ENCODE results near the gene ZCWPW1.

GRCh38 chr7:100428967-100429636 lies 599 bp upstream of the ZCWPW1 start:
- no peak; the same call in 1 of the 2 replicates for TF ChIP-seq CREB5 (CRISPR knock-in tag; IDR thresholded peaks at IDR 0.05; ENCODE audit: low read depth)
- no peak for TF ChIP-seq SNAI2 (CRISPR knock-in tag; IDR thresholded peaks at IDR 0.05)
- no peak for TF ChIP-seq ZC3H10 (CRISPR knock-in tag; IDR thresholded peaks at IDR 0.05)
- TF ChIP-seq ZNF565 (CRISPR knock-in tag; conservative IDR thresholded peaks at IDR 0.05; ENCODE audit: low read depth), result peak; percentile 71; the same call in 1 of the 2 replicates
- TF ChIP-seq PPARA (CRISPR knock-in tag; IDR thresholded peaks at IDR 0.05; ENCODE audit: borderline replicate concordance), result no peak
- TF ChIP-seq ZFP3 (CRISPR knock-in tag; IDR thresholded peaks at IDR 0.05), result no peak
- TF ChIP-seq PATZ1 (CRISPR knock-in tag; IDR thresholded peaks at IDR 0.05; ENCODE audit: borderline replicate concordance), result peak; percentile 69
- TF ChIP-seq ISL1 (CRISPR knock-in tag; IDR thresholded peaks at IDR 0.05), result no peak
- no peak for TF ChIP-seq TSHZ2 (CRISPR knock-in tag; IDR thresholded peaks at IDR 0.05)
- TF ChIP-seq OSR1 (CRISPR knock-in tag; IDR thresholded peaks at IDR 0.05), result no peak
- 0 out of 2 replicates have a peak, but pooled peaks have one; percentile 62 for TF ChIP-seq ARNTL (CRISPR knock-in tag; IDR thresholded peaks at IDR 0.05; ENCODE audit: borderline replicate concordance, low read depth)
- TF ChIP-seq CSRNP3 (CRISPR knock-in tag; IDR thresholded peaks at IDR 0.05), result peak; percentile 56; the same call in 1 of the 2 replicates
- TF ChIP-seq POU6F1 (CRISPR knock-in tag; IDR thresholded peaks at IDR 0.05; ENCODE audit: borderline replicate concordance, low read depth), result 0 out of 2 replicates have a peak, but pooled peaks have one; percentile 40
